Measurements from ENCODE around the gene EXOSC5.

The EXOSC5 gene

GRCh38 chr19:41397086-41398049, at the start of gene EXOSC5, which contains the start of gene BCKDHA:
TSS of gene EXOSC5 (minus strand) at chr19:41397359. CDS start at chr19:41397328, 31 bp downstream.
TSS of gene BCKDHA (plus strand) at chr19:41397818. CDS start at chr19:41397828, 10 bp downstream.
- H3K27ac ChIP-seq: peak within 1 kb of the TSS; percentile 97
- TF ChIP-seq CTCF (conservative IDR thresholded peaks at IDR 0.05): no peak

- no peak overlapping the region for H3K27ac ChIP-seq
- no peak for TF ChIP-seq CTCF (conservative IDR thresholded peaks at IDR 0.05)
These were observed 48.4 kb upstream of the EXOSC5 start for GRCh38 chr19:41445575-41445974.

- no peak overlapping the region for H3K27ac ChIP-seq
These were observed 46.8 kb upstream of the EXOSC5 start for GRCh38 chr19:41443813-41444455.

GRCh38 chr19:41442473-41443355, 45.6 kb upstream of the EXOSC5 start, which contains the start of gene ERICH4:
TSS of gene ERICH4 (plus strand) at chr19:41443156. CDS start at chr19:41443170, 14 bp downstream.
- no peak for TF ChIP-seq CTCF (conservative IDR thresholded peaks at IDR 0.05)
- H3K27ac ChIP-seq: no peak within 1 kb of the TSS

More at GRCh38 chr19:41443813-41444455, 46.8 kb upstream of the EXOSC5 start:
- no peak for TF ChIP-seq CTCF (conservative IDR thresholded peaks at IDR 0.05)

GRCh38 chr19:41441321-41441945, 44.3 kb upstream of the EXOSC5 start:
- no peak overlapping the region for H3K27ac ChIP-seq
- TF ChIP-seq CTCF (conservative IDR thresholded peaks at IDR 0.05): no peak

GRCh38 chr19:41439441-41440222, 42.5 kb upstream of the EXOSC5 start, which contains the start of gene DMAC2:
TSS of gene DMAC2 (minus strand) at chr19:41439912. CDS start at chr19:41439899, 13 bp downstream.
- peak within 1 kb of the TSS; percentile 89 for H3K27ac ChIP-seq
- TF ChIP-seq CTCF (conservative IDR thresholded peaks at IDR 0.05): peak; percentile 84
